H1 (cell line): ENCODE results near the gene EPHB1. TPM values are rescaled to one million over a fixed set of nuclear protein-coding genes. Genes with fewer than 3 reads are reported as not detected.
A peak's percentile ranks its signal among the peaks of the same experiment; 100 is the strongest.

Experiments used
- CTCF ChIA-PET: fragments of 300-600 bp; sonication (Branson Sonifier 250); formaldehyde crosslinking; loops from one replicate; lab custom pipeline; 2021; ENCODE audit not compliant: partially characterized antibody; lab: Charles Lee
- POLR2A ChIA-PET: fragments of 300-600 bp; sonication (Branson Sonifier 250); formaldehyde crosslinking; loops from one replicate; lab custom pipeline; 2021; ENCODE audit warnings: inconsistent platforms; ENCODE audit not compliant: partially characterized antibody; lab: Charles Lee
- DNase-seq, 2 experiments: peaks; one replicate each; pipeline versions ENCODE4 v3.0.0 to v3.0.0-alpha.2; 2010 to 2022; ENCODE audit warnings: low spot score in 2 of 2, low read depth in 1 of 2, mixed read lengths in 1 of 2
- FAIRE-seq: peaks from 2 replicates; lab custom pipeline; 2011; peaks lifted over from hg19 to GRCh38; lab: Jason Lieb, UNC
- H2AFZ ChIP-seq: 2 replicates; pipeline ENCODE4 v1.8.1; 2012; ENCODE audit warnings: low read length, inconsistent platforms
- H2AK5ac ChIP-seq: 2 replicates; pipeline ENCODE4 v1.6.1; 2013; ENCODE audit warnings: low read depth, low read length
- H2BK120ac ChIP-seq: replicated peaks from 2 replicates; pipeline ENCODE3; 2013; ENCODE audit warnings: low read depth, low read length, inconsistent platforms
- H2BK12ac ChIP-seq: 2 replicates; pipeline ENCODE4 v1.6.1; 2013; ENCODE audit warnings: low read depth, low read length
- H2BK15ac ChIP-seq: 2 replicates; pipeline ENCODE4 v1.6.1; 2013; ENCODE audit warnings: low read length
- H2BK20ac ChIP-seq: 2 replicates; pipeline ENCODE4 v1.6.1; 2013; ENCODE audit warnings: low read length
- H2BK5ac ChIP-seq: 2 replicates; pipeline ENCODE4 v1.6.1; 2013; ENCODE audit warnings: low read depth, low read length
- H3K14ac ChIP-seq: 2 replicates; pipeline ENCODE4 v1.6.1; 2013; ENCODE audit warnings: inconsistent platforms; ENCODE audit not compliant: insufficient read length
- H3K18ac ChIP-seq: 2 replicates; pipeline ENCODE4 v1.6.1; 2013; ENCODE audit warnings: low read length; ENCODE audit errors: extremely low read depth
- H3K23ac ChIP-seq: 2 replicates; pipeline ENCODE4 v1.6.1; 2013; ENCODE audit warnings: inconsistent platforms; ENCODE audit not compliant: insufficient read length
- H3K23me2 ChIP-seq: 2 replicates; pipeline ENCODE4 v1.6.1; 2013; ENCODE audit warnings: low read depth, low read length
- H3K27ac ChIP-seq: 2 replicates; pipeline ENCODE4 v1.6.1; 2011; ENCODE audit warnings: low read depth, low read length, inconsistent platforms
- H3K27me3 ChIP-seq, 4 experiments: replicated peaks in 1 of 4; 1 replicate in 1 of 4; 2 replicates in 3 of 4; pipeline versions ENCODE4 v1.6.1 to v1.8.1; 2011 to 2013; ENCODE audit warnings: low read length in 3 of 4, mild to moderate bottlenecking in 3 of 4, inconsistent platforms in 2 of 4, mixed read lengths in 2 of 4, moderate library complexity in 1 of 4; ENCODE audit not compliant: control insufficient read depth in 3 of 4, insufficient read depth in 3 of 4; ENCODE audit errors: extremely low read depth in 1 of 4
- H3K36me3 ChIP-seq, 4 experiments: 2 replicates each; pipeline versions ENCODE4 v1.6.1 to v1.8.1; 2011 to 2013; ENCODE audit warnings: mild to moderate bottlenecking in 4 of 4, low read length in 3 of 4, moderate library complexity in 2 of 4, control low read depth in 1 of 4, inconsistent platforms in 1 of 4; ENCODE audit not compliant: insufficient read depth in 4 of 4, control insufficient read depth in 2 of 4
- H3K4ac ChIP-seq: replicated peaks from 2 replicates; pipeline ENCODE3; 2013; ENCODE audit warnings: low read length, low read depth, mixed read lengths, inconsistent platforms; ENCODE audit not compliant: insufficient read length
- H3K4me1 ChIP-seq, 4 experiments: replicated peaks in 1 of 4; 1 replicate in 1 of 4; 2 replicates in 3 of 4; pipeline versions ENCODE4 v1.6.1 to v1.8.1; 2011 to 2013; ENCODE audit warnings: low read length in 3 of 4, inconsistent platforms in 2 of 4, mixed read lengths in 1 of 4; ENCODE audit not compliant: insufficient read depth in 4 of 4, control insufficient read depth in 3 of 4
- H3K4me2 ChIP-seq, 2 experiments: 2 replicates each; pipeline versions ENCODE4 v1.6.1 to v1.8.1; 2011 to 2013; ENCODE audit warnings: low read depth in 2 of 2, low read length in 2 of 2, control low read depth in 1 of 2, inconsistent platforms in 1 of 2, mild to moderate bottlenecking in 1 of 2; ENCODE audit not compliant: insufficient read depth in 1 of 2
- H3K4me3 ChIP-seq, 4 experiments: fragments of 200-600, 300-600 bp in 1 of 4; sonication (generic), shearing (Covaris generic), sonication (Bioruptor Twin) in 1 of 4; 2 replicates each; pipeline versions ENCODE4 v1.5.1 to v1.8.1; 2011 to 2016; ENCODE audit warnings: low read length in 4 of 4, low read depth in 3 of 4, control low read depth in 2 of 4, inconsistent platforms in 2 of 4, mild to moderate bottlenecking in 2 of 4, mixed read lengths in 1 of 4, moderate library complexity in 1 of 4; ENCODE audit not compliant: insufficient read depth in 2 of 4; ENCODE audit errors: extremely low read depth in 1 of 4
- H3K56ac ChIP-seq: replicated peaks from 2 replicates; pipeline ENCODE3; 2013; ENCODE audit warnings: low read depth, mild to moderate bottlenecking, mixed read lengths, low read length, inconsistent platforms; ENCODE audit not compliant: insufficient read length
- H3K79me1 ChIP-seq: 2 replicates; pipeline ENCODE4 v1.6.1; 2013; ENCODE audit warnings: low read depth, low read length, control low read depth
- H3K79me2 ChIP-seq, 2 experiments: 2 replicates each; pipeline versions ENCODE4 v1.6.1 to v1.8.1; 2012 to 2013; ENCODE audit warnings: low read length in 2 of 2, mild to moderate bottlenecking in 2 of 2, inconsistent platforms in 1 of 2; ENCODE audit not compliant: insufficient read depth in 2 of 2, control insufficient read depth in 1 of 2
- H3K9ac ChIP-seq, 4 experiments: replicated peaks in 1 of 4; 1 replicate in 1 of 4; 2 replicates in 3 of 4; pipeline versions ENCODE4 v1.6.1 to v1.8.1; 2011 to 2013; ENCODE audit warnings: low read depth in 3 of 4, low read length in 3 of 4, control low read depth in 2 of 4, mild to moderate bottlenecking in 2 of 4, moderate library complexity in 2 of 4, inconsistent platforms in 1 of 4; ENCODE audit errors: extremely low read depth in 1 of 4
- H3K9me3 ChIP-seq, 2 experiments: 2 replicates each; pipeline versions ENCODE4 v1.6.1 to v1.8.1; 2012 to 2013; ENCODE audit warnings: mild to moderate bottlenecking in 2 of 2, moderate library complexity in 2 of 2, control low read depth in 1 of 2, inconsistent platforms in 1 of 2, low read depth in 1 of 2, low read length in 1 of 2, mixed read lengths in 1 of 2; ENCODE audit not compliant: insufficient read depth in 2 of 2
- H4K20me1 ChIP-seq, 2 experiments: replicated peaks in 1 of 2; 2 replicates each; pipeline versions ENCODE3 to v1.8.1; 2011 to 2013; ENCODE audit warnings: inconsistent platforms in 2 of 2, low read length in 2 of 2, mild to moderate bottlenecking in 1 of 2; ENCODE audit not compliant: insufficient read depth in 2 of 2, control insufficient read depth in 1 of 2
- H4K5ac ChIP-seq: 2 replicates; pipeline ENCODE4 v1.6.1; 2013; ENCODE audit warnings: low read length, low read depth, mixed read lengths, inconsistent platforms; ENCODE audit not compliant: insufficient read length
- H4K8ac ChIP-seq: 2 replicates; pipeline ENCODE4 v1.8.0; 2013; ENCODE audit warnings: mild to moderate bottlenecking, moderate library complexity, low read length, inconsistent platforms; ENCODE audit not compliant: insufficient read depth; ENCODE audit errors: extremely low read depth
- H4K91ac ChIP-seq: replicated peaks from 2 replicates; pipeline ENCODE3; 2013; ENCODE audit warnings: low read length, mixed read lengths, inconsistent platforms; ENCODE audit not compliant: insufficient read length
- ASH2L ChIP-seq: fragments of 200-600, 300-600 bp; sonication (generic); IDR thresholded peaks from one replicate; pipeline ENCODE4 v1.7.1; 2017; ENCODE audit warnings: low read length
- CHD2 ChIP-seq: IDR thresholded peaks from 2 replicates; pipeline ENCODE4 v1.6.1; 2012; ENCODE audit warnings: low read length, improper control_type of control experiment
- JUN ChIP-seq: IDR thresholded peaks from 2 replicates; pipeline ENCODE4 v1.6.1; 2011; ENCODE audit warnings: low read depth, mild to moderate bottlenecking, improper control_type of control experiment, low read length
- KDM4A ChIP-seq: IDR thresholded peaks from one replicate; pipeline ENCODE4 v1.7.1; 2012; ENCODE audit warnings: low read depth, mild to moderate bottlenecking, moderate library complexity, low read length, inconsistent platforms; ENCODE audit not compliant: severe bottlenecking
- NANOG ChIP-seq: IDR thresholded peaks from 2 replicates; pipeline ENCODE4 v1.6.1; 2011; ENCODE audit warnings: low read length, low read depth, mild to moderate bottlenecking, inconsistent platforms; ENCODE audit not compliant: insufficient read depth, poor library complexity, severe bottlenecking
- POLR2AphosphoS5 ChIP-seq: IDR thresholded peaks from 2 replicates; pipeline ENCODE4 v1.6.1; 2011; ENCODE audit warnings: low read depth, low read length
- SUZ12 ChIP-seq: fragments of 200-600 bp; sonication (generic); IDR thresholded peaks from 2 replicates; pipeline ENCODE4 v1.6.1; 2012; ENCODE audit warnings: mild to moderate bottlenecking, inconsistent platforms, low read length, moderate library complexity, mixed read lengths
- TBP ChIP-seq: IDR thresholded peaks from 2 replicates; pipeline ENCODE4 v1.6.1; 2011; ENCODE audit warnings: low read depth, low read length, improper control_type of control experiment
- TEAD4 ChIP-seq: IDR thresholded peaks from 2 replicates; pipeline ENCODE4 v1.6.1; 2012; ENCODE audit warnings: low read depth, low read length, inconsistent platforms, mixed read lengths
- WGBS, 2 experiments: shearing (Covaris generic) in 1 of 2; methylation state at CpG; one replicate each; pipeline versions ENCODE4 v1.1.6 to v1.1.7; 2013 to 2015; ENCODE audit warnings: low lambda C conversion rate in 2 of 2, mixed read lengths in 2 of 2, inconsistent platforms in 1 of 2, low coverage in 1 of 2, missing lambda C conversion rate in 1 of 2; ENCODE audit not compliant: insufficient replicate concordance in 2 of 2, insufficient coverage in 1 of 2, insufficient read length in 1 of 2; ENCODE audit errors: extremely low coverage in 1 of 2, missing lambda C conversion rate in 1 of 2; 5-methylcytosine and 5-hydroxymethylcytosine counted together
- polyA plus RNA-seq, 7 experiments: library from polyadenylated mRNA; depleted of rRNA in 3 of 7; stranded (reverse) in 5 of 7; unstranded in 2 of 7; fragments of >200 nt in 5 of 7; fragments of 200-250 nt in 2 of 7; gene quantifications; 1 replicate in 5 of 7; 2 replicates in 1 of 7; 4 replicates in 1 of 7; pipeline versions ENCODE4 v1.2.1 to v1.2.3, GENCODE V29; 2011 to 2013; ENCODE audit warnings: missing spikeins in 2 of 7, mixed read lengths in 2 of 7
- total RNA-seq: library from RNA; stranded (reverse); fragmentation: NEBNext Ultra II Directional; extraction: Animal tissue kit (Norgen Biotek cat#: 25700); gene quantifications from 2 replicates; pipeline ENCODE4 v1.2.1, GENCODE V29; 2021
- TF ChIP-seq, protein P1 (sequence below), 3 experiments: IDR thresholded peaks; 1 replicate in 2 of 3; 2 replicates in 1 of 3; pipeline versions ENCODE4 v1.5.1 to v1.6.1; 2011; ENCODE audit warnings: low read length in 3 of 3, mild to moderate bottlenecking in 3 of 3, inconsistent platforms in 2 of 3, low read depth in 1 of 3, moderate library complexity in 1 of 3; ENCODE audit not compliant: insufficient read depth in 1 of 3; ENCODE audit errors: control extremely low read depth in 1 of 3
- TF ChIP-seq, protein P2 (sequence below): IDR thresholded peaks from 2 replicates; pipeline ENCODE4 v1.6.1; 2011; ENCODE audit warnings: low read length, improper control_type of control experiment

EPHB1 gene
- total and polyA plus RNA-seq, 2 of the 8 experiments (the other 6 are each of a cell fraction or from before 2014, with no cell fraction given): 3.5 to 5.9 TPM

DNA sequence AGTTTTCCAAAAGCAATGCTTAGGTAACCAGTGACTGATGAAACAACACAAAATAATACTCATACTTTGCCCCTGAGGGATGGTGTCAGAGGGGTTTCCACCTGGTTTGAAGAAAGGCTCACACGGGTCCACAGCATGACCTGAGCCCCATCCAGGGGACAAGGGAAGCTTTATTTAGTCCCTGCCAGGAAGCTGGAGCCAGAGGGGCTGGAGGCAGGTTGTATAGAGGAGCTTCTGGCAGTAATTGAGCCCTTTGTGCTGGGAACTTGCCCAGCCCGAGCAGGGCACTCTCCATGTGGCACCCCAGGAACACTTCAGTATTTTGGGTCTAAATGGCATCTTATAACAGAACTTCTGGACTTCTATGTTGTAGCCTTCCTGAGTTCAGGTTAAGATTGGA, 39.2 kb upstream of the EPHB1 start:
- no peaks in the 10 kb centered on the region for H3K23me2 ChIP-seq
- no peaks in the 10 kb centered on the region for H3K9me3 ChIP-seq
- no peak overlapping the region for H3K9ac ChIP-seq
- no peak overlapping the region for H3K56ac ChIP-seq
- H3K4ac ChIP-seq: no peak overlapping the region
- no peak overlapping the region for H2BK12ac ChIP-seq
- H4K20me1 ChIP-seq: no peaks in the 10 kb centered on the region
- no peak overlapping the region for H4K5ac ChIP-seq
- no peak overlapping the region for H2BK15ac ChIP-seq
- H4K8ac ChIP-seq: no peak overlapping the region
- no peak overlapping the region for H2AK5ac ChIP-seq
- H3K36me3 ChIP-seq: no peaks in the 10 kb centered on the region
- ChIA-PET CTCF (interaction anchor here (0.6 to 5.5 kb wide), 46 partner anchors 11 to 1148 kb away, joined by 3 to 81 read pairs (median 4); partner anchors contain the start of gene EPHB1), POLR2A (no interaction called here)
- no peak overlapping the region for H3K4me2 ChIP-seq
- no peak overlapping the region for H3K18ac ChIP-seq
- H2BK120ac ChIP-seq: no peak overlapping the region
- DNase-seq (peak in 1 of 2 experiments; percentile 4), FAIRE-seq (no peak)
- H3K14ac ChIP-seq: no peak overlapping the region
- H2AFZ ChIP-seq: no peak overlapping the region
- H3K79me1 ChIP-seq: no peaks in the 10 kb centered on the region
- H3K4me1 ChIP-seq: no peaks in the 10 kb centered on the region
- no peak overlapping the region for H2BK20ac ChIP-seq
- 75% methylated on average over 2 of the region's 2 CpGs; no CpG with 5 or more reads in 1 of the 2 experiments for WGBS, 2 experiments
- no peaks in the 10 kb centered on the region; a peak in 1 of 7 replicates for H3K27me3 ChIP-seq
- H3K4me3 ChIP-seq: no peak overlapping the region
- H3K79me2 ChIP-seq: no peaks in the 10 kb centered on the region
- no peak overlapping the region for H3K23ac ChIP-seq
- no peak overlapping the region for H2BK5ac ChIP-seq
- no peak overlapping the region for H4K91ac ChIP-seq
- H3K27ac ChIP-seq: no peak overlapping the region
- TF ChIP-seq NANOG (no peak), KDM4A (no peak), TEAD4 (no peak), CHD2 (no peak), ASH2L (no peak), TBP (no peak), POLR2AphosphoS5 (no peak), JUN (no peak), SUZ12 (no peak)
- TF ChIP-seq, protein P1, sequence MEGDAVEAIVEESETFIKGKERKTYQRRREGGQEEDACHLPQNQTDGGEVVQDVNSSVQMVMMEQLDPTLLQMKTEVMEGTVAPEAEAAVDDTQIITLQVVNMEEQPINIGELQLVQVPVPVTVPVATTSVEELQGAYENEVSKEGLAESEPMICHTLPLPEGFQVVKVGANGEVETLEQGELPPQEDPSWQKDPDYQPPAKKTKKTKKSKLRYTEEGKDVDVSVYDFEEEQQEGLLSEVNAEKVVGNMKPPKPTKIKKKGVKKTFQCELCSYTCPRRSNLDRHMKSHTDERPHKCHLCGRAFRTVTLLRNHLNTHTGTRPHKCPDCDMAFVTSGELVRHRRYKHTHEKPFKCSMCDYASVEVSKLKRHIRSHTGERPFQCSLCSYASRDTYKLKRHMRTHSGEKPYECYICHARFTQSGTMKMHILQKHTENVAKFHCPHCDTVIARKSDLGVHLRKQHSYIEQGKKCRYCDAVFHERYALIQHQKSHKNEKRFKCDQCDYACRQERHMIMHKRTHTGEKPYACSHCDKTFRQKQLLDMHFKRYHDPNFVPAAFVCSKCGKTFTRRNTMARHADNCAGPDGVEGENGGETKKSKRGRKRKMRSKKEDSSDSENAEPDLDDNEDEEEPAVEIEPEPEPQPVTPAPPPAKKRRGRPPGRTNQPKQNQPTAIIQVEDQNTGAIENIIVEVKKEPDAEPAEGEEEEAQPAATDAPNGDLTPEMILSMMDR (IDR thresholded peaks at IDR 0.05; ENCODE audit: control extremely low read depth in 1 of 3, insufficient read depth in 1 of 3, low read depth in 1 of 3, low read length in 3 of 3): no peak
- TF ChIP-seq, protein P2, sequence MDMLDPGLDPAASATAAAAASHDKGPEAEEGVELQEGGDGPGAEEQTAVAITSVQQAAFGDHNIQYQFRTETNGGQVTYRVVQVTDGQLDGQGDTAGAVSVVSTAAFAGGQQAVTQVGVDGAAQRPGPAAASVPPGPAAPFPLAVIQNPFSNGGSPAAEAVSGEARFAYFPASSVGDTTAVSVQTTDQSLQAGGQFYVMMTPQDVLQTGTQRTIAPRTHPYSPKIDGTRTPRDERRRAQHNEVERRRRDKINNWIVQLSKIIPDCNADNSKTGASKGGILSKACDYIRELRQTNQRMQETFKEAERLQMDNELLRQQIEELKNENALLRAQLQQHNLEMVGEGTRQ: no peak
